CD14-positive monocyte (primary cell): ENCODE results near the gene PPP2R2C. TPM values are rescaled to one million over a fixed set of nuclear protein-coding genes. Genes with fewer than 3 reads are reported as not detected.

Experiments
- DNase-seq, 3 donors: peaks; one replicate each; pipeline ENCODE4 v3.0.0-alpha.2; 2011 to 2022
- H2AFZ ChIP-seq: 2 replicates; pipeline ENCODE4 v1.6.0; 2012; ENCODE audit warnings: mild to moderate bottlenecking, low read depth, low read length, inconsistent platforms; ENCODE audit not compliant: insufficient read depth, poor library complexity, severe bottlenecking
- H3K27ac ChIP-seq, 2 donors: 1 replicate in 1 of 2; 2 replicates in 1 of 2; pipeline ENCODE4 v1.5.1; 2012 to 2013; ENCODE audit warnings: low read length in 2 of 2, control low read depth in 1 of 2, inconsistent platforms in 1 of 2, low read depth in 1 of 2, mild to moderate bottlenecking in 1 of 2
- H3K27me3 ChIP-seq, 2 donors: one replicate each; pipeline versions ENCODE4 v1.6.0 to v1.6.1; 2011 to 2013; ENCODE audit warnings: low read length in 2 of 2; ENCODE audit not compliant: control insufficient read depth in 2 of 2, insufficient read depth in 2 of 2
- H3K36me3 ChIP-seq, 2 donors: replicated peaks in 1 of 2; 1 replicate in 1 of 2; 2 replicates in 1 of 2; pipeline versions ENCODE4 v1.5.1 to v1.6.1; 2012 to 2013; ENCODE audit warnings: low read length in 2 of 2, control low read depth in 1 of 2, inconsistent platforms in 1 of 2, mild to moderate bottlenecking in 1 of 2; ENCODE audit not compliant: insufficient read depth in 2 of 2, control insufficient read depth in 1 of 2
- H3K4me1 ChIP-seq, 2 donors: 1 replicate in 1 of 2; 2 replicates in 1 of 2; pipeline versions ENCODE4 v1.5.1 to v1.6.1; 2012 to 2013; ENCODE audit warnings: low read length in 2 of 2, control low read depth in 1 of 2, inconsistent platforms in 1 of 2, mild to moderate bottlenecking in 1 of 2, moderate library complexity in 1 of 2; ENCODE audit not compliant: insufficient read depth in 2 of 2, control insufficient read depth in 1 of 2
- H3K4me2 ChIP-seq: replicated peaks from 2 replicates; pipeline ENCODE3; 2012; ENCODE audit warnings: low read length, moderate library complexity, mild to moderate bottlenecking; ENCODE audit not compliant: poor library complexity, severe bottlenecking; ENCODE audit errors: extremely low read depth
- H3K4me3 ChIP-seq, 3 experiments: fragments of 200-600 bp in 1 of 3; sonication (generic) in 1 of 3; replicated peaks in 1 of 3; 1 replicate in 2 of 3; 2 replicates in 1 of 3; pipeline ENCODE4 v1.5.1; 2011 to 2013; ENCODE audit warnings: low read length in 3 of 3, mild to moderate bottlenecking in 3 of 3, control low read depth in 2 of 3, low read depth in 2 of 3, inconsistent platforms in 1 of 3, moderate library complexity in 1 of 3
- H3K79me2 ChIP-seq: 2 replicates; pipeline ENCODE4 v1.6.0; 2012; ENCODE audit warnings: mild to moderate bottlenecking, control low read depth, inconsistent platforms, low read length, moderate library complexity; ENCODE audit not compliant: insufficient read depth
- H3K9ac ChIP-seq: 2 replicates; pipeline ENCODE4 v1.6.0; 2017; ENCODE audit warnings: low read length, mild to moderate bottlenecking; ENCODE audit not compliant: insufficient read depth, poor library complexity, severe bottlenecking
- H3K9me3 ChIP-seq, 2 donors: replicated peaks in 1 of 2; 1 replicate in 1 of 2; 2 replicates in 1 of 2; pipeline versions ENCODE4 v1.5.1 to v1.6.1; 2012 to 2013; ENCODE audit warnings: low read length in 2 of 2, control low read depth in 1 of 2; ENCODE audit not compliant: control insufficient read depth in 1 of 2, insufficient read depth in 1 of 2
- H4K20me1 ChIP-seq: 2 replicates; pipeline ENCODE4 v1.6.0; 2012; ENCODE audit warnings: mild to moderate bottlenecking, low read length, control low read depth, moderate library complexity; ENCODE audit not compliant: insufficient read depth
- H3K27ac Mint-ChIP-seq, 7 donors: one replicate each; pipeline ENCODE4 v1.8.0; 2020; ENCODE audit warnings: mild to moderate bottlenecking in 7 of 7, mixed read lengths in 7 of 7, moderate library complexity in 6 of 7, inconsistent platforms in 2 of 7
- H3K27me3 Mint-ChIP-seq, 3 donors: one replicate each; pipeline ENCODE4 v1.8.0; 2021 to 2022; ENCODE audit warnings: low read depth in 3 of 3, mild to moderate bottlenecking in 3 of 3, mixed read lengths in 3 of 3, moderate library complexity in 3 of 3, inconsistent platforms in 1 of 3
- H3K36me3 Mint-ChIP-seq, 2 donors: one replicate each; pipeline ENCODE4 v1.8.0; 2020; ENCODE audit warnings: mixed read lengths in 2 of 2, inconsistent platforms in 1 of 2, mild to moderate bottlenecking in 1 of 2
- H3K4me1 Mint-ChIP-seq: one replicate; pipeline ENCODE4 v1.8.0; 2020; ENCODE audit warnings: mild to moderate bottlenecking, mixed read lengths
- H3K4me3 Mint-ChIP-seq, 2 donors: one replicate each; pipeline ENCODE4 v1.8.0; 2020; ENCODE audit warnings: mild to moderate bottlenecking in 2 of 2, mixed read lengths in 2 of 2, moderate library complexity in 1 of 2
- H3K9me3 Mint-ChIP-seq, 7 donors: one replicate each; pipeline ENCODE4 v1.8.0; 2020 to 2022; ENCODE audit warnings: mixed read lengths in 7 of 7, mild to moderate bottlenecking in 6 of 7, moderate library complexity in 6 of 7, inconsistent platforms in 2 of 7
- CTCF ChIP-seq: fragments of 200-600 bp; IDR thresholded peaks from one replicate; pipeline ENCODE4 v1.8.0; 2022; ENCODE audit warnings: antibody characterized with exemption, mild to moderate bottlenecking
- WGBS: methylation state at CpG from one replicate; pipeline ENCODE4 v1.1.5; 2013; ENCODE audit warnings: missing lambda C conversion rate; ENCODE audit not compliant: insufficient coverage; 5-methylcytosine and 5-hydroxymethylcytosine counted together
- intact Hi-C, 2 donors: fragments of 100-400 bp; cut with micrococcal nuclease; formaldehyde crosslinking; loops; one replicate each; pipeline versions ENCODE4 v1.15.0 to v1.15.1; 2023
- polyA plus RNA-seq, 3 donors: library from polyadenylated mRNA; depleted of rRNA in 1 of 3; unstranded in 2 of 3; stranded (reverse) in 1 of 3; fragments of 300-500 nt in 2 of 3; fragments of >200 nt in 1 of 3; fragmentation: Illumina TruSeq in 2 of 3; gene quantifications; 1 replicate in 2 of 3; 2 replicates in 1 of 3; pipeline ENCODE4 v1.2.3, GENCODE V29; 2012 to 2021

PPP2R2C gene
- polyA plus RNA-seq, 3 donors, result not detected

GRCh38 chr4:6367371-6367851 is 105.0 kb downstream of the PPP2R2C start:
- Mint-ChIP-seq H3K4me1 (no peaks in the 10 kb centered on the region), H3K9me3 (peaks cover 0 to 3% (median 0%) of the 10 kb centered on the region in 7 donors), H3K27me3 (peaks cover 2 to 8% (median 5%) of the 10 kb centered on the region in 3 donors), H3K27ac (no peak overlapping the region), H3K36me3 (no peaks in the 10 kb centered on the region), H3K4me3 (no peak overlapping the region)
- Histone ChIP-seq H3K79me2 (no peaks in the 10 kb centered on the region), H3K4me2 (no peak overlapping the region), H3K9me3 (peaks cover 0 to 2% of the 10 kb centered on the region in 2 donors), H2AFZ (no peak overlapping the region), H3K27me3 (no peaks in the 10 kb centered on the region), H4K20me1 (no peaks in the 10 kb centered on the region), H3K4me3 (no peak overlapping the region), H3K4me1 (no peaks in the 10 kb centered on the region), H3K36me3 (no peaks in the 10 kb centered on the region), H3K9ac (no peak overlapping the region), H3K27ac (no peak overlapping the region)
- WGBS, result 59% methylated on average over 6 of the region's 8 CpGs
- no peak for TF ChIP-seq CTCF
- intact Hi-C loops, result no loop called here
- no peak for DNase-seq

GRCh38 chr4:6366581-6366980 is 105.8 kb downstream of the PPP2R2C start:
- Mint-ChIP-seq H3K36me3 (no peaks in the 10 kb centered on the region), H3K4me1 (no peaks in the 10 kb centered on the region), H3K27me3 (peaks cover 0 to 11% (median 5%) of the 10 kb centered on the region in 3 donors), H3K4me3 (no peak overlapping the region), H3K27ac (peak overlapping the region in 1 of 7 donors; percentile 21), H3K9me3 (peaks cover 0 to 3% (median 0%) of the 10 kb centered on the region in 7 donors)
- no peak overlapping the region for H3K4me3 ChIP-seq
- TF ChIP-seq CTCF, result no peak
- DNase-seq, result no peak
- no peaks in the 10 kb centered on the region for H3K4me1 ChIP-seq
- intact Hi-C loops, result no loop called here
- H3K9ac ChIP-seq, result no peak overlapping the region
- H3K36me3 ChIP-seq, result no peaks in the 10 kb centered on the region
- no peaks in the 10 kb centered on the region for H3K79me2 ChIP-seq
- H3K27me3 ChIP-seq, result no peaks in the 10 kb centered on the region
- no peak overlapping the region for H3K27ac ChIP-seq
- peaks cover 0 to 2% of the 10 kb centered on the region in 2 donors for H3K9me3 ChIP-seq
- H2AFZ ChIP-seq, result no peak overlapping the region
- WGBS, result 73% methylated on average over 3 of the region's 5 CpGs
- no peak overlapping the region for H3K4me2 ChIP-seq
- H4K20me1 ChIP-seq, result no peaks in the 10 kb centered on the region
